ENCODE results near the gene RALGDS. TPM values are rescaled to one million over a fixed set of nuclear protein-coding genes. Genes with fewer than 3 reads are reported as not detected.
"Not testable (repeated sequence)": the region's sequence is repeated elsewhere in the genome, so short reads cannot be mapped to it uniquely, and the experiment has no call there.

RALGDS gene
- total and polyA plus RNA-seq, 12 donors, result 15.6 to 45.1 (median 28.1) TPM

DNA sequence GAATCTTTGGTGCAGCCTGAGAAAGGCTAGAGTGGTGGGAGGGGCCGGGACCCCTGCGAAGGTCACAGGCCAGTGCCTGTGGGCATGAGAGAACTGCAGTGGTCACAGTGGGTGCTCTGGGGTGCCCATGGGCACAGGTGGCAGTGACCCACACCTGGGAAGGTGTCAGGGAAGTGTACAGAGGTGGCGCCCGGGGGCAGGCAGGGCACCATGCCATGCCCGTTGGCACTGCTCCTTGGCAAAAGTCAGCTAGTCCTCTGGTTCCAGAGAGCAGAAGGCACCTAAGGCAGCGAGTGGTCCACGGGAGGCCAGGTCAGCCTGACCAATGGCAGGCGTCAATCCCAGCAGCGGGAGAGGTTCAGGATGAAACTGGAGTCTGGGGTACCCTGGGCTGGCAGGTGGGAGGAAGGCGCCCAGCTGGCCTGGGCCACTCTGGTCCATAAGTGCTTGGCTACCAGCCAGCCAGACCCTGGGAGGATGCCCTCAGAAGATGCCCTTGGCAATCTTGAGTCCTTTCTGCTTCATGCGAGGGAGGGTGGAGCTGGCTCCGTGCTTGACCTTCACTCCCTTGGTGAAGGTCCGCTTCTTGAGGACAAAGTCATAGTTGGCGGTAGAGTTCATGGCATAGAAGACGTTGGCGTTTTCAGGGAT, 22.8 kb downstream of the RALGDS start:
- Histone ChIP-seq H3K9me3 (peaks cover 0 to 34% (median 16%) of the 10 kb centered on the region in 11 donors), H3K27me3 (no peaks in the 10 kb centered on the region), H3K27ac (no peak overlapping the region), H3K4me3 (no peak overlapping the region), H3K36me3 (peaks cover 6 to 74% (median 62%) of the 10 kb centered on the region in 9 donors), H3K4me1 (peaks cover 0 to 7% (median 0%) of the 10 kb centered on the region in 9 donors)
- TF ChIP-seq CTCF (IDR thresholded peaks at IDR 0.05), result no peak
- no peak for DNase-seq
- intact Hi-C loops (cut with DNase I), result loop anchor here in 1 of 10 donors (10.0 kb wide), 1 partner anchor 53 kb away; no protein-coding TSS in a partner anchor
- 85 to 90% methylated on average over 16 of the region's 16 CpGs for WGBS, 2 donors
- peak in 1 of 8 donors; percentile 5 for ATAC-seq

GRCh38 chr9:133094842-133095393, 26.1 kb downstream of the RALGDS start:
- peak in 2 of 9 donors; percentile 20 to 51 for TF ChIP-seq CTCF (IDR thresholded peaks at IDR 0.05)
- H3K27me3 ChIP-seq, result no peaks in the 10 kb centered on the region
- peaks cover 0 to 34% (median 16%) of the 10 kb centered on the region in 11 donors for H3K9me3 ChIP-seq
- ATAC-seq (no peak), DNase-seq (no peak)
- H3K36me3 ChIP-seq, result peaks cover 0 to 42% (median 29%) of the 10 kb centered on the region in 9 donors
- intact Hi-C loops (cut with DNase I), result loop anchor here in 1 of 10 donors (10.0 kb wide), 1 partner anchor 50 kb away; no protein-coding TSS in a partner anchor
- H3K4me3 ChIP-seq, result no peak overlapping the region
- peaks cover 0 to 10% (median 3%) of the 10 kb centered on the region in 9 donors for H3K4me1 ChIP-seq
- 90 to 94% methylated on average over 3 of the region's 3 CpGs for WGBS, 2 donors
- no peak overlapping the region for H3K27ac ChIP-seq

DNA sequence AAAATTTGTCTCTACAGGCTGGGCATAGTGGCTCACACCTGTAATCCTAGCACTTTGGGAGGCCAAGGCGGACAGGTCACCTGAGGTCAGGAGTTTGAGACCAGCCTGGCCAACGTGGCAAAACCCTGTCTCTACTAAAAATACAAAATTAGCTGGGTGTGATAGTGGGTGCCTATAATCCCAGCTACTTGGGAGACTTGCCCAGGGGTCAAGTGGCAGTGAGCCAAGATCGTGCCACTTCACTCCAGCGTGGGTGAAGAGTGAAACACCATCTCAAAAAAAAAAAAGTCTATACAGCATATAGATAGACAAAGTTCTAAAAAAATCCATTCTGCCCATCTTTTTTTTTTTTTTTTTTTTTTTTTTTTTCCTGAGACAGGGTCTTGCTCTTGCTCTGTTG, 26.7 kb downstream of the RALGDS start:
- ATAC-seq, H3K4me3 ChIP-seq, DNase-seq, H3K27ac ChIP-seq, H3K27me3 ChIP-seq: not testable (repeated sequence)
- intact Hi-C loops (cut with DNase I), result loop anchor here in 1 of 10 donors (10.0 kb wide), 1 partner anchor 50 kb away; no protein-coding TSS in a partner anchor
- Histone ChIP-seq H3K36me3 (peaks cover 0 to 36% (median 23%) of the 10 kb centered on the region in 9 donors), H3K9me3 (peaks cover 0 to 34% (median 16%) of the 10 kb centered on the region in 11 donors), H3K4me1 (peaks cover 0 to 15% (median 0%) of the 10 kb centered on the region in 9 donors)
- WGBS, 2 donors, result 66 to 74% methylated on average over 4 of the region's 4 CpGs

GRCh38 chr9:133090752-133091385, 30.2 kb downstream of the RALGDS start:
- peak in 3 of 8 donors; percentile 8 to 29 (median 21) for ATAC-seq

More at GRCh38 chr9:133090752-133091385, 30.2 kb downstream of the RALGDS start:
- WGBS, 2 donors, result 59 to 77% methylated on average over 11 of the region's 11 CpGs
- peaks cover 0 to 1% (median 0%) of the 10 kb centered on the region in 9 donors for H3K36me3 ChIP-seq
- no peak overlapping the region for H3K27ac ChIP-seq
- H3K27me3 ChIP-seq, result no peaks in the 10 kb centered on the region
- peaks cover 0 to 15% (median 10%) of the 10 kb centered on the region in 11 donors for H3K9me3 ChIP-seq
- intact Hi-C loops (cut with DNase I), result loop anchor here in 1 of 10 donors (10.0 kb wide), 1 partner anchor 46 kb away; no protein-coding TSS in a partner anchor
- peaks cover 0 to 15% (median 0%) of the 10 kb centered on the region in 9 donors for H3K4me1 ChIP-seq
- H3K4me3 ChIP-seq, result no peak overlapping the region
- TF ChIP-seq CTCF (IDR thresholded peaks at IDR 0.05), result no peak
- DNase-seq, result no peak
